GM06990 (cell line): ENCODE data around the gene E2F4.

ENCODE experiments used
- DNase-seq: peaks from one replicate; pipeline ENCODE4 v3.0.0-alpha.2; 2011; ENCODE audit not compliant: insufficient read length; ENCODE audit errors: extremely low read depth
- H3K27me3 ChIP-seq: replicated peaks from 2 replicates; pipeline ENCODE4 v1.6.0; 2011; ENCODE audit warnings: low read length; ENCODE audit not compliant: control insufficient read depth, insufficient read depth
- H3K36me3 ChIP-seq: 2 replicates; pipeline ENCODE4 v1.5.1; 2011; ENCODE audit warnings: low read length; ENCODE audit not compliant: control insufficient read depth, insufficient read depth
- H3K4me3 ChIP-seq: replicated peaks from 2 replicates; pipeline ENCODE4 v1.5.1; 2011; ENCODE audit warnings: low read depth, mild to moderate bottlenecking, control low read depth, low read length
- TF ChIP-seq, protein P1 (sequence below): IDR thresholded peaks from 2 replicates; pipeline ENCODE4 v1.5.1; 2011; ENCODE audit warnings: low read length, control low read depth, mild to moderate bottlenecking, inconsistent platforms; ENCODE audit not compliant: insufficient read depth, poor library complexity, severe bottlenecking

Gene E2F4

DNA sequence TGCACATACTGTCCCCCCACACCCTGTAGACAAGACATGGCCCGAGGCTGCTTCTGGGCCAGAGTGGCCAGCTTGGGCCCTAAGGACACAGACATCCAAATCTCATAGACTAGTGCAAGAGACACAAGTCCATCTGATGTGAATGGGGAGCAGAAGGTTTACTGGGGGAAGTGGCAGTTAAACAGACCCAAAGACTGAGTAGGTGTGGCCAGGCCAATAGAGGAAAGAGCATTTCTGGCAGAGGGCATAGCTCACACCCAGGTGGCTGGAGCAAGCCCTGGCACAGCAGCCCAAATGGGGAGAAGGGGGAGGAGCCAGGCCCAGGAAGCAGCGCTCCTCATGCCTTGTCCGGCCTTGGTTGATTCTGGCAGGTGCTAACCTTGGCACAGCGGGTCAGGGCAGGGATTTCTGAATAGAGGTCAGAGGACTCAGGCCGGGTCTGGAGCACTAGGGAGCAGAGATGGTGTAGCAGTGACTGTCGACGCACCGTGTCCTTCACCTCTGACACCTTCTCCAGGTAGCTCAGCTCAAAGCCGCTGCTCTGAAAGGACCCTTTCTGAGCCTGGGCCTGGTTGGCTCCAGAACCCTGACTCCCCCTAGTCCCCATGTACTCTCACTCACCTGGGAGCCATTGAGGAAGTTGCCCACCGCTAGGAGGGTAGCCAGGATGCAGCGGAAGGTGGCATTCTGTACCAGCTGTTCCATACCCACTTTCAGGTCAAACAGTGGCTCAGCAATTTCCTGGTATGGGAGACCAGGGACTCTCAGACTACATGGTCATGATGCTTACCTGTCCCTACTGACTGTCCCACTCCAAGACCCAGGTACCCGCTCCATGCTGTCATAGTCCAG lies 39.1 kb downstream of the E2F4 start:
- no peak for DNase-seq
- peaks cover 44% of the 10 kb centered on the region for H3K36me3 ChIP-seq
- H3K4me3 ChIP-seq, result no peak overlapping the region
- TF ChIP-seq, protein P1, sequence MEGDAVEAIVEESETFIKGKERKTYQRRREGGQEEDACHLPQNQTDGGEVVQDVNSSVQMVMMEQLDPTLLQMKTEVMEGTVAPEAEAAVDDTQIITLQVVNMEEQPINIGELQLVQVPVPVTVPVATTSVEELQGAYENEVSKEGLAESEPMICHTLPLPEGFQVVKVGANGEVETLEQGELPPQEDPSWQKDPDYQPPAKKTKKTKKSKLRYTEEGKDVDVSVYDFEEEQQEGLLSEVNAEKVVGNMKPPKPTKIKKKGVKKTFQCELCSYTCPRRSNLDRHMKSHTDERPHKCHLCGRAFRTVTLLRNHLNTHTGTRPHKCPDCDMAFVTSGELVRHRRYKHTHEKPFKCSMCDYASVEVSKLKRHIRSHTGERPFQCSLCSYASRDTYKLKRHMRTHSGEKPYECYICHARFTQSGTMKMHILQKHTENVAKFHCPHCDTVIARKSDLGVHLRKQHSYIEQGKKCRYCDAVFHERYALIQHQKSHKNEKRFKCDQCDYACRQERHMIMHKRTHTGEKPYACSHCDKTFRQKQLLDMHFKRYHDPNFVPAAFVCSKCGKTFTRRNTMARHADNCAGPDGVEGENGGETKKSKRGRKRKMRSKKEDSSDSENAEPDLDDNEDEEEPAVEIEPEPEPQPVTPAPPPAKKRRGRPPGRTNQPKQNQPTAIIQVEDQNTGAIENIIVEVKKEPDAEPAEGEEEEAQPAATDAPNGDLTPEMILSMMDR, result no peak
- H3K27me3 ChIP-seq, result no peaks in the 10 kb centered on the region

- TF ChIP-seq, protein P1, result no peak
- H3K4me3 ChIP-seq, result no peak overlapping the region
- no peak for DNase-seq
- peaks cover 59% of the 10 kb centered on the region for H3K36me3 ChIP-seq
- no peaks in the 10 kb centered on the region for H3K27me3 ChIP-seq
Observed at GRCh38 chr16:67233596-67233995, 41.6 kb downstream of the E2F4 start.

DNA sequence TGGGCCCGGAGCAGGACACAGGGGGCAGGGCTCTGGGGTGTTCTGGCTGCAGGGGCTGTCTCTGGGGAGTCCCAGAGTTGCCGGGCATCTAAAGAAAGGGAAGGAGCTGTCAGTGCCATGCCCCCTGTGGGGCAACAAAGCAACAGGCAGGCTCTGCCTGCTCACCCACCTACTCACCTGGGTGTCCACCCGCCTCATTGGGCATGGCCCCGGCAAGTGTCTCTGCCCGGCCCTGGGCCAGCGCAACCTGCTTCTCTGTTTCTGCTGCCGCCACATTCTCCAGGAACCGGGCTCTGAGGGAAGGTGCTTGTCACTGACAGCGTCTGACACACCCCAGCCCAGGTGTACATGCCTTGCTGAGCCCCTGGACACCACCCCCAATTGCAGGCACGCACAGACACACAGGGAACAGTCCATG lies 42.2 kb downstream of the E2F4 start:
- Histone ChIP-seq H3K27me3 (no peaks in the 10 kb centered on the region), H3K4me3 (no peak overlapping the region), H3K36me3 (peaks cover 57% of the 10 kb centered on the region)
- TF ChIP-seq, protein P1, result no peak
- no peak for DNase-seq

- DNase-seq, result no peak
- Histone ChIP-seq H3K4me3 (no peak overlapping the region), H3K36me3 (peaks cover 46% of the 10 kb centered on the region), H3K27me3 (no peaks in the 10 kb centered on the region)
- TF ChIP-seq, protein P1, result no peak
Observed at GRCh38 chr16:67235816-67236562, 44.0 kb downstream of the E2F4 start.

GRCh38 chr16:67236563-67237395 lies 44.8 kb downstream of the E2F4 start:
- DNase-seq, result peak; percentile 75
- Histone ChIP-seq H3K36me3 (peaks cover 38% of the 10 kb centered on the region), H3K27me3 (no peaks in the 10 kb centered on the region), H3K4me3 (no peak overlapping the region)
- TF ChIP-seq, protein P1, result no peak
